SU-DHL-6 (cell line): ENCODE results near the gene SMTNL1.

Experiments
- H2AFZ ChIP-seq: fragments of 200-600 bp; sonication (generic); 2 replicates; pipeline ENCODE4 v1.6.1; 2014; ENCODE audit warnings: low read depth, mild to moderate bottlenecking, moderate library complexity, mixed read lengths, antibody characterized with exemption, low read length; ENCODE audit not compliant: severe bottlenecking
- H3F3A ChIP-seq: fragments of 200-600 bp; shearing (Covaris generic); 2 replicates; pipeline ENCODE4 v1.6.0; 2016; ENCODE audit warnings: antibody characterized with exemption, mild to moderate bottlenecking; ENCODE audit not compliant: insufficient read depth
- H3K27ac ChIP-seq: fragments of 200-600 bp; sonication (generic); 2 replicates; pipeline ENCODE4 v1.5.1; 2016; ENCODE audit warnings: low read depth, mild to moderate bottlenecking, low read length, moderate library complexity, mixed read lengths
- H3K27me3 ChIP-seq: fragments of 200-600 bp; sonication (generic), shearing (Covaris generic); 2 replicates; pipeline ENCODE4 v1.6.0; 2014; ENCODE audit warnings: mild to moderate bottlenecking, low read length
- H3K36me3 ChIP-seq: fragments of 200-600 bp; sonication (generic); 2 replicates; pipeline ENCODE4 v1.6.1; 2014; ENCODE audit warnings: mild to moderate bottlenecking, low read length, mixed read lengths
- H3K4me2 ChIP-seq: fragments of 300-600, 200-600 bp; shearing (Covaris generic), sonication (generic); 2 replicates; pipeline ENCODE4 v1.6.0; 2014; ENCODE audit warnings: low read length, low read depth, mild to moderate bottlenecking; ENCODE audit not compliant: poor library complexity, severe bottlenecking
- H3K4me3 ChIP-seq: fragments of 200-600 bp; sonication (generic); 2 replicates; pipeline ENCODE4 v1.5.1; 2014; ENCODE audit warnings: antibody characterized with exemption, low read length, mild to moderate bottlenecking, mixed read lengths; ENCODE audit not compliant: insufficient read depth, poor library complexity, severe bottlenecking
- H3K79me2 ChIP-seq: fragments of 200-600 bp; sonication (generic); 2 replicates; pipeline ENCODE4 v1.6.1; 2014; ENCODE audit warnings: mild to moderate bottlenecking, low read length, moderate library complexity; ENCODE audit not compliant: insufficient read depth
- H3K9ac ChIP-seq: fragments of 200-600 bp; sonication (generic); 2 replicates; pipeline ENCODE4 v1.7.0; 2014; ENCODE audit warnings: mild to moderate bottlenecking, low read length
- H3K9me2 ChIP-seq: fragments of 200-600 bp; sonication (generic); replicated peaks from 2 replicates; pipeline ENCODE4 v1.6.1; 2014; ENCODE audit warnings: low read length; ENCODE audit not compliant: insufficient read depth
- H3K9me3 ChIP-seq: fragments of 200-600 bp; sonication (generic); 2 replicates; pipeline ENCODE4 v1.6.1; 2014; ENCODE audit warnings: low read length, mixed read lengths; ENCODE audit not compliant: insufficient read depth
- H4K20me1 ChIP-seq: fragments of 200-600 bp; sonication (generic); 2 replicates; pipeline ENCODE4 v1.6.1; 2014; ENCODE audit warnings: low read depth, mild to moderate bottlenecking, antibody characterized with exemption, low read length, moderate library complexity, mixed read lengths
- CTCF ChIP-seq: fragments of 200-600 bp; sonication (generic); IDR thresholded peaks from one replicate; pipeline ENCODE4 v1.5.1; 2017; ENCODE audit warnings: antibody characterized with exemption, mild to moderate bottlenecking, low read length, moderate library complexity; ENCODE audit not compliant: insufficient read depth, poor library complexity, severe bottlenecking
- EZH2phosphoT487 ChIP-seq: fragments of 200-600 bp; sonication (generic), shearing (Covaris generic); conservative IDR thresholded peaks from 2 replicates; pipeline ENCODE4 v1.6.1; 2018; ENCODE audit warnings: mild to moderate bottlenecking, antibody characterized with exemption, low read length, moderate library complexity, mixed read lengths

Gene SMTNL1

GRCh38 chr11:57566905-57567514 lies 29.6 kb downstream of the SMTNL1 start:
- peak overlapping the region; percentile 62 for H3K4me2 ChIP-seq
- TF ChIP-seq CTCF: no peak
- no peak for TF ChIP-seq EZH2phosphoT487
- H4K20me1 ChIP-seq: no peaks in the 10 kb centered on the region
- no peaks in the 10 kb centered on the region for H3K9me3 ChIP-seq
- peaks cover 7% of the 10 kb centered on the region; the same call in 1 of the 2 replicates for H3F3A ChIP-seq
- H2AFZ ChIP-seq: peak overlapping the region; percentile 64
- peak overlapping the region; percentile 61 for H3K9ac ChIP-seq
- no peaks in the 10 kb centered on the region for H3K79me2 ChIP-seq
- H3K27ac ChIP-seq: no peak overlapping the region
- peak overlapping the region; percentile 67 for H3K4me3 ChIP-seq
- H3K36me3 ChIP-seq: no peaks in the 10 kb centered on the region
- H3K27me3 ChIP-seq: no peaks in the 10 kb centered on the region
- H3K9me2 ChIP-seq: no peaks in the 10 kb centered on the region

- Histone ChIP-seq H3K27me3 (no peaks in the 10 kb centered on the region), H3K9ac (peak within 1 kb of the TSS; percentile 61), H4K20me1 (no peaks in the 10 kb centered on the region), H3K9me3 (no peaks in the 10 kb centered on the region), H3F3A (peaks cover 7% of the 10 kb centered on the region; the same call in 1 of the 2 replicates), H3K27ac (0 out of 2 replicates have a peak within 1 kb of the TSS, but pooled peaks have one; percentile 24), H3K4me3 (peak within 1 kb of the TSS; percentile 67), H3K4me2 (peak within 1 kb of the TSS; percentile 62), H3K36me3 (no peaks in the 10 kb centered on the region), H3K9me2 (no peaks in the 10 kb centered on the region), H2AFZ (peak within 1 kb of the TSS; percentile 82), H3K79me2 (no peaks in the 10 kb centered on the region)
- peak; percentile 97 for TF ChIP-seq CTCF
- no peak for TF ChIP-seq EZH2phosphoT487
Measured at GRCh38 chr11:57567515-57568329, 30.3 kb downstream of the SMTNL1 start, which contains the start of gene UBE2L6. TSS of gene UBE2L6 (minus strand) at chr11:57567672. CDS start at chr11:57567611, 61 bp downstream.

DNA sequence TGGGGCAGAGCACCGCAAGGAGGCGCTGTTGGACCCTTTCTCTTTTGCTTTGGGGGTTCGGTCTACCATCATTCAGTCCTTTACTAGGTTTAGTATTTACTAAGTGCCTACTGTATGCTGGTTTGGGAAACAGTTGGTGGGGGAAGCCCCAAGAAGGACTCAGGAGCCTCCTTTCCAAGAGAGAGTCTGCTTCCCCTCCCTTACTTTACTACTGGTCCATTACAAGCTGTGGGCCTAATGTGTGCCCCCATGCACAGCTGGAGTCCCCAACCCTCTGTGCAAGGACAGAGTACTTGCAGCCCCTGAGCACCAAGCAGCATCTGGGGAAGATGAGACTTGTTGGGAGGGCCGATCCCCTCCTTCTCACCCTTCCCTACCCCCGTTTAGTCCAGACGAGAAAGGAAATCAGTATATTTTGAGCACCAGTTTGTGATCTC lies 31.0 kb downstream of the SMTNL1 start:
- Histone ChIP-seq H3K9me2 (no peaks in the 10 kb centered on the region), H3K4me2 (peak overlapping the region; percentile 62), H3K9ac (peak overlapping the region; percentile 61), H2AFZ (peak overlapping the region; percentile 82), H3K36me3 (no peaks in the 10 kb centered on the region), H3K27ac (no peak overlapping the region), H3K9me3 (no peaks in the 10 kb centered on the region), H4K20me1 (no peaks in the 10 kb centered on the region), H3K79me2 (no peaks in the 10 kb centered on the region), H3F3A (peaks cover 7% of the 10 kb centered on the region; the same call in 1 of the 2 replicates), H3K4me3 (peak overlapping the region; percentile 67), H3K27me3 (no peaks in the 10 kb centered on the region)
- TF ChIP-seq CTCF (no peak), EZH2phosphoT487 (no peak)
